Measurements from ENCODE around the gene TMSB10. TPM values are rescaled to one million over a fixed set of nuclear protein-coding genes. Genes with fewer than 3 reads are reported as not detected.

TMSB10 gene
- total and polyA plus RNA-seq, 2 of the 13 experiments (the other 11 are each of a cell fraction or from before 2014, with no cell fraction given), result 665 to 708 TPM

- 88% methylated on average over 2 of the region's 2 CpGs for WGBS (ENCODE audit: low lambda C conversion rate)
- Histone ChIP-seq H3K9me3 (ENCODE audit: low read length) (no peaks in the 10 kb centered on the region), H3K36me3 (replicated peaks in 1 of 2; ENCODE audit: control insufficient read depth in 1 of 2, insufficient read depth in 2 of 2, low read length in 2 of 2) (no peaks in the 10 kb centered on the region), H3K4me2 (ENCODE audit: low read depth, low read length) (peak overlapping the region; percentile 100), H3K4me1 (ENCODE audit: insufficient read depth, low read length) (peaks cover 44% of the 10 kb centered on the region), H4K20me1 (ENCODE audit: insufficient read depth, low read length) (no peaks in the 10 kb centered on the region), H3K9ac (ENCODE audit: insufficient read depth, low read depth, low read length) (peak overlapping the region; percentile 4; the same call in 1 of the 2 replicates), H3K27me3 (ENCODE audit: control insufficient read depth in 1 of 2, insufficient read depth in 2 of 2, low read length in 2 of 2) (no peaks in the 10 kb centered on the region), H2AFZ (ENCODE audit: low read length) (peak overlapping the region; percentile 88), H3K4me3 (replicated peaks in 1 of 3; ENCODE audit: insufficient read depth in 1 of 3, low read depth in 2 of 3, low read length in 3 of 3) (peak overlapping the region; percentile 10 to 61 (median 24); a peak in 4 of 6 replicates), H3K27ac (ENCODE audit: extremely low read length, insufficient read depth, low read length) (peak overlapping the region; percentile 25), H3K79me2 (ENCODE audit: insufficient read depth, low read length) (no peaks in the 10 kb centered on the region)
- no TSS peak for BruUV-seq (replicated peaks)
- FAIRE-seq (no peak), DNase-seq (ENCODE audit: low spot score) (no peak), ATAC-seq (peak; percentile 17)
- TF ChIP-seq ZNF737 (CRISPR knock-in tag; IDR thresholded peaks at IDR 0.05; ENCODE audit: borderline replicate concordance) (0 out of 2 replicates have a peak, but pooled peaks have one; percentile 86), ZNF558 (CRISPR knock-in tag; IDR thresholded peaks at IDR 0.05; ENCODE audit: borderline replicate concordance) (0 out of 2 replicates have a peak, but pooled peaks have one; percentile 61), ZNF33A (CRISPR knock-in tag; IDR thresholded peaks at IDR 0.05; ENCODE audit: borderline replicate concordance) (0 out of 2 replicates have a peak, but pooled peaks have one; percentile 11), TBX3 (IDR thresholded peaks at IDR 0.05; ENCODE audit: borderline replicate concordance) (no peak), FIP1L1 (IDR thresholded peaks at IDR 0.05; ENCODE audit: borderline replicate concordance, insufficient read depth, low read depth, low read length) (0 out of 2 replicates have a peak, but pooled peaks have one; percentile 6), KDM5A (IDR thresholded peaks at IDR 0.05; ENCODE audit: borderline replicate concordance, low read length) (0 out of 2 replicates have a peak, but pooled peaks have one; percentile 5), ZBTB43 (CRISPR knock-in tag; conservative IDR thresholded peaks at IDR 0.05) (no peak), NFKB2 (CRISPR knock-in tag; IDR thresholded peaks at IDR 0.05; ENCODE audit: borderline replicate concordance) (0 out of 2 replicates have a peak, but pooled peaks have one; percentile 1), ZSCAN30 (CRISPR knock-in tag; IDR thresholded peaks at IDR 0.05) (0 out of 2 replicates have a peak, but pooled peaks have one; percentile 14), ZMYM4 (CRISPR knock-in tag; IDR thresholded peaks at IDR 0.05) (no peak), ZNF296 (CRISPR knock-in tag; conservative IDR thresholded peaks at IDR 0.05) (0 out of 2 replicates have a peak, but pooled peaks have one; percentile 67), ZNF670 (CRISPR knock-in tag; IDR thresholded peaks at IDR 0.05; ENCODE audit: borderline replicate concordance) (peak; percentile 56; the same call in 1 of the 2 replicates), CSRNP1 (CRISPR knock-in tag; IDR thresholded peaks at IDR 0.05) (peak; percentile 6; the same call in 1 of the 2 replicates)
- POLR2A ChIA-PET, result interaction anchor here (0.6 to 3.5 kb wide), 10 partner anchors 11 to 47 kb away, joined by 3 to 74 read pairs (median 5); partner anchors contain the start of genes KCMF1 and TMSB10
- in situ Hi-C loops (cut with HindIII; ENCODE audit: extremely low pct_ligation_motif_present, low pct_unique_long_range_greater_than_20kb), result loop anchor here (5.0 kb wide), 2 partner anchors 47 to 87 kb away; partner anchors contain the start of gene KCMF1
- intact Hi-C loops (cut with micrococcal nuclease; ENCODE audit: unreplicated experiment), result loop anchor here (10.0 kb wide), 1 partner anchor 379 kb away; no protein-coding TSS in a partner anchor
- CTCF ChIA-PET (ENCODE audit: low intra/inter-chr PET ratio, low total read pairs), result interaction anchor here (0.7 to 4.0 kb wide), 16 partner anchors 11 to 433 kb away, joined by 3 to 64 read pairs (median 4); partner anchors contain the start of genes TMSB10 and TRABD2A
Measured at GRCh38 chr2:84925336-84925723, 19.9 kb downstream of the TMSB10 start.

Data from HepG2 (cell line).